AG04450 (cell line): ENCODE results near the gene TTC7B. TPM values are rescaled to one million over a fixed set of nuclear protein-coding genes. Genes with fewer than 3 reads are reported as not detected.
"Not testable (repeated sequence)": the region's sequence is repeated elsewhere in the genome, so short reads cannot be mapped to it uniquely, and the experiment has no call there.

Experiments
- CTCF ChIA-PET: fragments of 300-600, 350-600 bp; formaldehyde crosslinking; extraction: SDS; loops from one replicate; lab custom pipeline; 2022; ENCODE audit warnings: antibody characterized with exemption, inconsistent platforms; lab: Charles Lee
- POLR2A ChIA-PET: fragments of 350-600 bp; formaldehyde crosslinking; extraction: SDS; loops from one replicate; lab custom pipeline; 2021; ENCODE audit warnings: antibody characterized with exemption, inconsistent platforms; lab: Yijun Ruan, JAX
- DNase-seq: peaks from one replicate; pipeline ENCODE4 v3.0.0-alpha.2; 2011; ENCODE audit warnings: low read depth, low spot score
- H3K27ac ChIP-seq: one replicate; pipeline ENCODE4 v1.5.1; 2012; ENCODE audit warnings: low read depth, low read length, control low read depth
- H3K27me3 ChIP-seq: one replicate; pipeline ENCODE4 v1.6.0; 2012; ENCODE audit warnings: low read length; ENCODE audit not compliant: control insufficient read depth, insufficient read depth
- H3K4me3 ChIP-seq: 2 replicates; pipeline ENCODE4 v1.5.1; 2011; ENCODE audit warnings: mild to moderate bottlenecking, low read depth, low read length, control low read depth
- H3K9me3 ChIP-seq: 2 replicates; pipeline ENCODE4 v1.5.1; 2012; ENCODE audit warnings: low read length; ENCODE audit not compliant: control insufficient read depth, insufficient read depth
- CTCF ChIP-seq: IDR thresholded peaks from 2 replicates; pipeline ENCODE4 v1.5.1; 2011; ENCODE audit warnings: low read depth, low read length, control low read depth, inconsistent platforms
- polyA plus RNA-seq: library from polyadenylated mRNA; depleted of rRNA; stranded (reverse); fragments of >200 nt; gene quantifications from 2 replicates; pipeline ENCODE4 v1.2.3, GENCODE V29; 2011

TTC7B gene
- polyA plus RNA-seq, 1 experiment = 36.0 TPM

- no peak for TF ChIP-seq CTCF
- H3K27me3 ChIP-seq = no peaks in the 10 kb centered on the region
- POLR2A ChIA-PET = no interaction called here
- H3K9me3 ChIP-seq = no peaks in the 10 kb centered on the region
- CTCF ChIA-PET = interaction anchor here (0.6 to 1.2 kb wide), 2 partner anchors 23 to 26 kb away, joined by 4 to 11 read pairs; no protein-coding TSS in a partner anchor
- no peak for DNase-seq
- H3K27ac ChIP-seq = no peak overlapping the region
- no peak overlapping the region for H3K4me3 ChIP-seq
These were observed 23.6 kb upstream of the TTC7B start for GRCh38 chr14:90839889-90840266.

- ChIA-PET POLR2A (no interaction called here), CTCF (no interaction called here)
- H3K4me3 ChIP-seq = no peak overlapping the region
- DNase-seq = no peak
- H3K9me3 ChIP-seq = no peaks in the 10 kb centered on the region
- no peak overlapping the region for H3K27ac ChIP-seq
- no peak for TF ChIP-seq CTCF
- H3K27me3 ChIP-seq = no peaks in the 10 kb centered on the region
These were observed 23.0 kb upstream of the TTC7B start for GRCh38 chr14:90839024-90839888.

- CTCF ChIA-PET, H3K9me3 ChIP-seq, H3K27me3 ChIP-seq, H3K27ac ChIP-seq, POLR2A ChIA-PET, H3K4me3 ChIP-seq, DNase-seq: not testable (repeated sequence)
These were observed 22.3 kb upstream of the TTC7B start for GRCh38 chr14:90838531-90838930.

- ChIA-PET CTCF (no interaction called here), POLR2A (no interaction called here)
- no peak for DNase-seq
- Histone ChIP-seq H3K27ac (no peak overlapping the region), H3K4me3 (no peak overlapping the region), H3K9me3 (no peaks in the 10 kb centered on the region), H3K27me3 (no peaks in the 10 kb centered on the region)
- no peak for TF ChIP-seq CTCF
These were observed 21.1 kb upstream of the TTC7B start for GRCh38 chr14:90837355-90837754.

GRCh38 chr14:90836692-90837063 lies 20.4 kb upstream of the TTC7B start:
- Histone ChIP-seq H3K27ac (no peak overlapping the region), H3K27me3 (peaks cover 3% of the 10 kb centered on the region), H3K4me3 (no peak overlapping the region), H3K9me3 (no peaks in the 10 kb centered on the region)
- ChIA-PET POLR2A (no interaction called here), CTCF (no interaction called here)
- TF ChIP-seq CTCF = no peak
- no peak for DNase-seq
